HG03095 (cell line): ENCODE results near the gene ACTRT2.

Experiments
- ATAC-seq: cut with Tn5 transposase; IDR thresholded peaks from one replicate; pipeline ENCODE4 v1.9.1; 2021; ENCODE audit warnings: moderate library complexity; ENCODE audit not compliant: unreplicated experiment

ACTRT2 gene

DNA sequence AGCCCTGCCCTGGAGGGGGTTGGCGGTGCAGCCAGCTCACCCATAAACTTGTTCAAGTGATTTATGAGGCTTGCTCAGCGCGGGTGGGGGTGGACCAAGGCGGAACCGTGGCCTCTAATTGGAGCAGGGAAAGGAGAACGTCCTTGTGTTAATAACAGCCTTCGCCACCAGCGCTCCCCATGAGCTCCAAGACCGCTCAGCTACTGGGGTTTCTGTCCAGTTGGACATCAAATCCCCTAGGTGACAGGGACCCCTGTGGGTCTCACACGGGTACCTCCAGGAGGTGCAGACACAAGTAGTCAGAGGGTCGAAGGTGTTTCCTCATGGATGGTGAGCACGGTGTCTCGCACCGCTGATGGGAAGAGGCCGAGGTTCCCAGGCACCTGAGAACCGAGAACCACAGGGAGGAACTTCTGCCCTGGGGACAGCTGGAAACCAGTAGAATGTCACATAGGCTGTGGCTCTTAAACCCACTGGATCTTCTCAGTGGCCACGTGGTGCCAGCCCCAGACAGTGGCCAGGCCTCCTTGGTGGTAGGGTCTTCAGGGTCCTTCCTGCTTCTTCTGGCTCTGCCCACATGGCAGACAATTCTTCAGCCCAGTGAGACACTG, 3.7 kb upstream of the ACTRT2 start:
- no peak for ATAC-seq

DNA sequence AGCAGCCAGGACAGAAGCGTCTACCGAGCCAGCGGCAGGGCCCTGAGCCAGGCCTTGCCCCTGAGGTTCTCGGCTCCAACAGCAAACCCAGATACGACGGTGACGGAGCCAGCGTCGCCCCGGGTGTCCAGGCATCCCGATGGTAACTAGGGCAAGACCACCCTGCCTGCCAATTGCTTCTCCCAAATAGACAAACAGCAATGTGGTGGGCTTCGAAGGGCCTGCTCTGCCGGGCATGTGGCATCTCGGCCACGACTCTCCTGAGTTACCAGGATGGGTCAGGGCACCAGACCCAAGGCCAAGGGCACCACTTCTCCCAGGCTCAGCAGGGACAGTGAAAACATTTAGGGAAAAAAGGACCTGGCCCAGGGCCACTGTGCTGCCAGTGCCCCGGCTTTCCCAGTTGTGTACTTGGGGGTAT, 3.2 kb upstream of the ACTRT2 start:
- no peak for ATAC-seq

DNA sequence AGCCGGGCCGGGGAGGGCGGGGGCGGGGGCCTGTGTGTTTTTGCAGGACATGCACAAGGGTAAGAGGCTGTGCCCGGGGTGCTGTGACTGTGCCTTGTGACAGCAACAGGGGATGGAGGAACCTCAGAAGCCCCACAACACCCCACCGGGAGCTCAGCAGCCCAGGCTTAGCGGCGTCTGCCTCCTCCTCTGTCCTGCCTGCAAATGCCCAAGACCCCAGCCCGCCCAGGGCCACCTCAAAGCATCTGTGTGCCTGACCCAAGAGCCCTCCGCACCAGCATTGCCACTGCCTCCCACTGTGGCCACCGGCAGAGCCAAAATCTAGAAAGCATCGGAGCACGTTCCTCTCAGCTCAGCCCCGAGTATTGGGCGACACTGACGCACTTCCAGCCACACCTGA, 2.7 kb upstream of the ACTRT2 start:
- ATAC-seq: no peak

DNA sequence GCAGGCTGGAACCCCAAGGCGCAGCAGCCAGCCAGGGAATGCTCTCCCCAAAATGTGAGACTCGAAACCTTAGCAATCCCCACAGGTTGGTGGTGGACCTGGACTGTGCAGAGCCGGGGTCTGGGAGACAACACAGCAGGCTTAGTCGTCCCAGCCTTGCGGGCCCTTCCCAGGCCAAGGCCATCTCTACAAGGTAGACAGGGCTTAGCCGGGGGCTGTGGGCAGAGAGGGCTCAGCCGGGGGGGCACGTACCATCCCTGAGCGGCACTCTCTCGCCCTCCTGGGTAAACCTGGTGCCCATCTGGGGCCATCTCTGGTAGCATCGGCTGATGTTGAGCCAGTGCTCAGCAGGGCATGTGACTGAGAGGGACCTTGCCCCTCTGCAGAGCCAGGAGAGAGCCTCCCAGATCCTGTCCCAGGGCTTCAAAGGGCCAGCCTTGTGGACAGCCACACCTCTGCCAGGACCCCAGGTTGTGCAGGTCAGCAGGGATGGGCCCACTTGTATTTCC, 2.2 kb upstream of the ACTRT2 start:
- ATAC-seq: no peak

DNA sequence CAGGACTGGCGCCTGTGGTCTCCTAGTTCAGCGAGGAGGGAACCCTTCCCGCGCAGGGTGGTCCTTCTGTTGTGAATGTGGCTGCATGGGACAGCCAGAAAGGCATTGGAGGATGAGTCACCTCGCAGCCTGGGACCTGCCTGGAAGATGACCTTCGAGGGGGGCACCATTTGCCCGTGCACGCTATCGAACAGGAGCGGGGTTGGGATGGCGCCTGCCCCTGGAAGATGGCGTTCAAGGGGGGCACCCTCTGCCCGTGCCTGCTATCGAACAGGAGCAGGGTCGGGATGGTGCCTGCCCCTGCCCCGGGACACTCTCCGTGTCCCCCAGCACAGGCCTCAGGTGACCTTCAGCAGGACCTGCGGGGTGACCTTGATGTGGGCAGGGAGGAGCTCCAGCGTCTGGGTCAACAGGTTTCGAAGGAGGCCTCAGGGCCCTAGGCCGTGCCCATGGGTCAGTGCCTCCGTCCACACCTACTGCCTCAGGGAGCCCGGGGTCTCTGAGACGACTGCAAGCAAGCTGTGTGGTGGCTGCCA, 1.7 kb upstream of the ACTRT2 start:
- no peak for ATAC-seq

- no peak for ATAC-seq
Observed at GRCh38 chr1:3020263-3020909, 881 bp upstream of the ACTRT2 start.

- no peak for ATAC-seq
Observed at GRCh38 chr1:3021801-3022401, 634 bp downstream of the ACTRT2 start.

- no peak for ATAC-seq
Observed at GRCh38 chr1:3022511-3022973, 1.3 kb downstream of the ACTRT2 start.

- no peak for ATAC-seq
Observed at GRCh38 chr1:3022976-3023375, 1.7 kb downstream of the ACTRT2 start.

DNA sequence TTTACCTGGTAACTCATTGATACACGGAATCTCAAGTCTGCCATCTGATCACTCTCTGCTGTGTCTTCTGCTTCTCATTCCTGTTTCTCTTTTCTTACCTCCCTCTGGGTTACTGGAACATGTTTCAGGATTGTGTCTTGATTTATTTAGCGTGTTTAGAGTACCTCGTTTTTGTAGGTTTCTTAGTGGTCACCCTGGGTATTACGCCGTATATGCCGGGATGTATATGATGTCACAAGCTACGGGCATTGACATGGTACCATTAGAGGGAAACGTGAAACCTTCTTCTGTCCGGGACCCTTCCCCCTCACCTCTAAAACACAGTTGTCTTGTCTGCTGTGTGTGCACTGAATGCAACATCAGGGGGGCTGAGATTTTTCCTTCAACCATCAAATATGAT, 2.8 kb downstream of the ACTRT2 start:
- ATAC-seq: no peak

GRCh38 chr1:3024588-3024987, 3.3 kb downstream of the ACTRT2 start:
- ATAC-seq: no peak

- no peak for ATAC-seq
Observed at GRCh38 chr1:3026124-3026523, 4.9 kb downstream of the ACTRT2 start.

DNA sequence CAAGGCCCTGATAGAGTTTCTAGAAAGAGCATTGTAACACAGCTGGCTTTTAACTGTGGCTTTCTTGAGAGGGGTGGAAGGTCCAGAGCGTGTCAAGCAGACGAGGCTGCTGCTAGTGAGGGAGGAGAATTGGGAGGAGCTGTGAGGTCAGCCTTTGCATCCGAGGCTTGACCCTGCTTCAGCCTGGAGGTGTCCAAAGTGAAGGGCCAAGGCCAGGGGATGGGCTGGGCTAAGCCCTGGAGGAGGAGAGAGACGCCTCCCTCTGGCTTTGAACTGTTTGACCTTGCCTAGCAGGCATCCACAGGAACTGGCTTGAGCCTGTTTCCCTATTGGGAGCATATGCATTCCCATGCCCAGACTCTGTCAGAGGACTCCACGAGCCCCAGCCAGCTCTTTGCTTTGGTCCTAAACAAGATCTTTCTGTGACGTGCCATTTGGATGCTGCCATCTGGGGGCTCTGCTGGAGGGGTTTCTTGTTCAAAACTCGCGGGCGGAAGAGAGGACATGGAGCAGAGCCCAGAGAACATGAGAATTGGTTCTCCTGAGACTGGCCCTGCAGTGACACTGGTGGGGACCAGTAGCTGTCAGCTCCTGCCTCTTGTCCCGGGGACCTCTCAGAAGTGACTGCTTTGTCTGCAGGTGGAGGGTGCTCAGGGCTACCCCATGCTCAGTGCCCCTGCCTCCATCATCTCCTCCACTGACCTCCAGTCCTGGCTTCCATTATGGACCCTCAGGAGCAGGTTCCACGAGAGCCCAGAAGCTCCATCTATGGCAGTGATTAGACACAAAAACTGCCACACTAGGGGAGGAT, 5.5 kb downstream of the ACTRT2 start:
- no peak for ATAC-seq

DNA sequence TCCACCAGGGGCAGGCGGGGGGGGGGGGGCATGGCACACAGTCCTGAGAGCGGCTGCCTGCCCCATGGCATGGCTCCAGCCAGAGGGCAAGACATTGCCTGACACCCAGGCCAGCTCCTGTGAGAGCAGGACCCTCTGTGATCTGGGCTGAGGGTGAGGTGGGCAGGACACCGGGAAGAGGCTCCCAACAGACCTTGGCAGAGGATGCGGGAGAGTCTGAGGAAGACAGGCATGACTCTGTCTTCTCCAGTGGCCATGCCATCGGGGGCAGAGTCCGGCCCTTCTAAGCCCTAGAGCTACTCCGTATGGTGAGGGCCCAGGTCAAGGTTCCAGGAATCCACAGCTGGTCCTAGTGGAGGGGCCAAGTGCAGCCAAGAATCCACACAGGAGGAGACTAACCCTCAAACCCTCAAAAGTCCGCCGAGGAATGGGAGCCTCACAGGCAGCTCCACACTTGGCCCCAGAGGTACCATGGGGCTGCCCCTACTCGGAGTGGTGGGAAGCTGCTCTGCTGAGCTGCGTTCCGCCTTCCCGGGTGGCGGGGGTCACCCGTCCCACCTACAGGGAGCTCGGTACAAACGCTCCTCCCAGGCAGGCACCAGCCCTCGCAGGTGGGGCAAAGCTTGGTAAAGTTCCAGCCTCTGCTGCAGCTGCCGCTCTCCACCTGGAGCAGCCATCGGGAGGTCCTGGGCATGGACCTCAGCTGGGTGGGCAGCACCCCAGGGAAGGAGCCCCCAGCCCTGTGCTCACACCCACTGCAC, 6.5 kb downstream of the ACTRT2 start:
- ATAC-seq: no peak

GRCh38 chr1:3028531-3029282, 7.4 kb downstream of the ACTRT2 start:
- ATAC-seq: no peak

DNA sequence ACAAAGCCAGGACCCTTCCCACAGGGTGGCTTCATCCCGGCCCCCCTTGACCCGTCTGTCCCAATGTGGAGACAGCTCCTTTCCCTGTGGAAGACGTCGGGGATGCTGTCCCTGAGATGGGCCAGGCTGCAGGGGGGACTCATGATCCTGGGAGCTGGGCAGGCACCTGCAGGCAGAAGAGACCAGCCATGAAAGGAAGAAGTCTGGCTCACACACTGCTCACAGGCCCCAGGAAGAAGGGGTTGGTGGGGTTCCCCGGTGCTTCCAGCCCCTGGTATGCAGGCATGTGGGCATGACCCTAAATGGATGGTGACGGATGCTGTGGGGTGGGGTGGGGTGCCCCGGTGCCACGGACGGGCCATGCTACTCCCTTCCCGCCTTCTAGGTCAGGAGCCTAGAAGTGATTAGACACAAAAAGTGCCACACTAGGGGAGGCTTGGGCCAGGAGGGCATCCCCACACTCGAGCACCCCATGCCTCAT, 8.3 kb downstream of the ACTRT2 start:
- ATAC-seq: no peak

DNA sequence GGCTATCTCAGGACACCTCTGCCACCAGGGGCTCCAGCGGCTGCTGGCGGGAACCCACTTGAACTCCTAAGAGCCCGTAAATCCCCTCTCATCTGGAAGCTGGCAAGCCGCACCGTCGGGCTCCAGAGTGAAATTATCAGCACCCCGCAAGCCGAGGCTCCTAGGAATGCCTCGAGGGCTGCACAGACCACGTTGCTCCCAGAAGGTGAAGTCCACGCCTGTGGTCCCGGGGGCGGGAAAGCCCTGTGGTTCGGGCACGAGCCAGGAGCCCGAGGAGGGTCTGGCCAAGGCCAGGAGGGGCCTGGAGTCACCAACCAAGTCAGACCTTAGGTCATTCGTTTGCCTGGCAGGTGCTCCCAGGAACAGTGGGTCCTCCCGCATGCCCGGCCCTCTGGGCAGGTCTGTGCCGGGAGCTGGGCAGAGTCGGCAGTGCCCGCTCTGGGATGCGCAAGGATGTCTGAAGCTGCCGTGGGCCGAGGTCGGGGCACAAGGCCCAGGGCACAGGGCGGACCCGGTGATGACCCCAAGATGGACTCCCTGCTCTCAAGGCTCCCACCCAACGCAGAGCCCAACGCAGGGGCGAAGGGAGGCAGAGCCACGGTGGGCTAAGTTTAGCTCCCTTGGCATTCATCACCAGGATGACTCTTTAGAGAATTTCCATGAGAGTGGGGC, 8.9 kb downstream of the ACTRT2 start:
- ATAC-seq: no peak

DNA sequence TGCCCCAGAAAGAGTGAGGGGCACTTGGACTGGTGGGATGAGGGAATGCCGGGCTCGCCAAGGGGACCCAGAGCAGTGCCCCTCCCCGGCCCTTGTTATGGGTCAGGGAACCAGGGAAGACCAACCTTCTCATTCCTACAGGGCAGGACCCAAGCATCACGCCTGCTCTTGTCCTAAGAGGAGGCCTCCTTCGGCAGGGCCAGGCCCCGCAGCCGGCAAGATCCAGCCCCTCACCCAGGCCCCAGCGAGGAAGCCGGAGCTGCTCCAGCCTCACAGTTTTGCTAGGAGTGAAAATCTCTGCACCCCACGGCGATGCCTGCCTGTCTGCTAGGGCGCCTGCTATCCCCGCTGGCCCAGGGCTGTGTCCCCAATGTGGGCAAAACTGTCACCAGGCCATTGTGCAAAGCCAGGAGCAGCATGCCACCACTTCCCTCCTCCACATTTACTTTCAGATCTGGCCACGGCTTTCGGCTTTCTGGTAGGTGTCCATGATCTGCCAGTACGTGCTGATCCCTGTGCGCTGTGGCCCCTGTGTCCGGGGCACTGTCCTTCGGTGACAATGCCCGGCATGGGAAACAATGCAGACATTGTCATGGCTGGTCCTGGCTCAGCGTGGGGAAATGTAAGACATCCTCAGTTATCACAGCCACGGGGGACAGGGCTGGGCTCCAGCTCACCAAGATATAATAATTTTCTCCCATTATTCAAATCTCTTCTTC, 9.6 kb downstream of the ACTRT2 start:
- no peak for ATAC-seq
